RPMI7951 (cell line): ENCODE data around the gene EDARADD. TPM values are rescaled to one million over a fixed set of nuclear protein-coding genes. Genes with fewer than 3 reads are reported as not detected.

Experiments
- DNase-seq: peaks from one replicate; pipeline ENCODE4 v3.0.0-alpha.2; 2012; ENCODE audit warnings: low read depth
- total RNA-seq: library from RNA; depleted of rRNA; stranded (reverse); fragments of >200 nt; shearing (Covaris generic); gene quantifications from 2 replicates; pipeline ENCODE4 v1.2.3, GENCODE V29; 2014; rRNA removed

Gene EDARADD
- total RNA-seq, 1 experiment from 2014 or later: 1.7 TPM

- no peak for DNase-seq
Measured at GRCh38 chr1:236514703-236515442, 120.8 kb downstream of the EDARADD start.

GRCh38 chr1:236515443-236515958 lies 121.4 kb downstream of the EDARADD start:
- DNase-seq: no peak

GRCh38 chr1:236516929-236517704 lies 123.0 kb downstream of the EDARADD start:
- DNase-seq: peak; percentile 19

GRCh38 chr1:236518322-236518721 lies 124.2 kb downstream of the EDARADD start:
- no peak for DNase-seq

- DNase-seq: no peak
Measured at GRCh38 chr1:236520445-236521005, 126.4 kb downstream of the EDARADD start.

- no peak for DNase-seq
Measured at GRCh38 chr1:236522937-236523703, 129.0 kb downstream of the EDARADD start.

GRCh38 chr1:236523704-236524141 lies 129.6 kb downstream of the EDARADD start, which contains the start of gene LGALS8:
LGALS8 (plus strand) TSS chr1:236523982; CDS start chr1:236526071, 2,089 bp downstream.
- peak; percentile 82 for DNase-seq

GRCh38 chr1:236524142-236524894 lies 130.2 kb downstream of the EDARADD start:
- peak; percentile 76 for DNase-seq

- no peak for DNase-seq
Measured at GRCh38 chr1:236524895-236525184, 130.8 kb downstream of the EDARADD start.

GRCh38 chr1:236526079-236526478 lies 132.0 kb downstream of the EDARADD start:
- no peak for DNase-seq

- no peak for DNase-seq
Measured at GRCh38 chr1:236530286-236530685, 136.2 kb downstream of the EDARADD start.

GRCh38 chr1:236530959-236531358 lies 136.9 kb downstream of the EDARADD start:
- no peak for DNase-seq

GRCh38 chr1:236532850-236533249 lies 138.8 kb downstream of the EDARADD start:
- DNase-seq: no peak

- peak; percentile 67 for DNase-seq
Measured at GRCh38 chr1:236534151-236534651, 140.1 kb downstream of the EDARADD start.

Other genes starting within 250 kb of the EDARADD start
- 3.1 and 3.8 TPM in 2 replicates for gene ERO1B, start 112.3 kb upstream of the EDARADD start, total RNA-seq
- 47.6 and 48.0 TPM in 2 replicates for gene LGALS8, start 129.7 kb downstream of the EDARADD start, total RNA-seq
- gene HEATR1, start 210.2 kb downstream of the EDARADD start, total RNA-seq: 21.6 and 23.3 TPM in 2 replicates